ENCODE measurements around the gene CSNK2B. TPM values are rescaled to one million over a fixed set of nuclear protein-coding genes. Genes with fewer than 3 reads are reported as not detected.
A peak's percentile ranks its signal among the peaks of the same experiment; 100 is the strongest.

The CSNK2B gene
- total and polyA plus RNA-seq, 9 of the 15 experiments (the other 6 are each of a cell fraction or from before 2014, with no cell fraction given): 120 to 1,126 (median 529) TPM

- 0 out of 4 replicates have a peak, but pooled peaks of 1 of the 2 experiments have one; percentile 55 for TF ChIP-seq KDM4B (IDR thresholded peaks at IDR 0.05; ENCODE audit: borderline replicate concordance in 2 of 2, low read depth in 1 of 2)
- TF ChIP-seq ETV1 (tag; conservative IDR thresholded peaks at IDR 0.05; ENCODE audit: low read depth): no peak
- TF ChIP-seq ZNF143 (CRISPR knock-in tag; IDR thresholded peaks at IDR 0.05): peak; percentile 56; the same call in 1 of the 2 replicates
- TF ChIP-seq FOXP4 (CRISPR knock-in tag; IDR thresholded peaks at IDR 0.05; ENCODE audit: borderline replicate concordance): 0 out of 2 replicates have a peak, but pooled peaks have one; percentile 42
- no peak for TF ChIP-seq MLX (CRISPR knock-in tag; conservative IDR thresholded peaks at IDR 0.05)
- TF ChIP-seq ZNF699 (CRISPR knock-in tag; IDR thresholded peaks at IDR 0.05; ENCODE audit: insufficient replicate concordance): no peak
- TF ChIP-seq ELF4 (CRISPR knock-in tag; IDR thresholded peaks at IDR 0.05): no peak
- no peak; a peak in 1 of 4 replicates for TF ChIP-seq MAZ (CRISPR knock-in tag; conservative IDR thresholded peaks at IDR 0.05 in 1 of 2, IDR thresholded peaks at IDR 0.05 in 1 of 2)
- TF ChIP-seq SP1 (CRISPR knock-in tag; IDR thresholded peaks at IDR 0.05): no peak
- no peak for TF ChIP-seq ZNF165 (CRISPR knock-in tag; IDR thresholded peaks at IDR 0.05; ENCODE audit: borderline replicate concordance)
- TF ChIP-seq NR2C1 (IDR thresholded peaks at IDR 0.05): no peak
- no peak for TF ChIP-seq NR2C1 (tag; IDR thresholded peaks at IDR 0.05)
- no peak for TF ChIP-seq POLR2A (conservative IDR thresholded peaks at IDR 0.05)
- no peak for TF ChIP-seq CREB3L1 (IDR thresholded peaks at IDR 0.05; ENCODE audit: borderline replicate concordance, low read depth)
- TF ChIP-seq ZBTB34 (CRISPR knock-in tag; IDR thresholded peaks at IDR 0.05): no peak
- TF ChIP-seq NR3C1 (CRISPR knock-in tag; IDR thresholded peaks at IDR 0.05): no peak
- no peak for TF ChIP-seq SMARCA5 (IDR thresholded peaks at IDR 0.05)
- no peak; the same call in 1 of the 2 replicates for TF ChIP-seq MED1 (CRISPR knock-in tag; IDR thresholded peaks at IDR 0.05; ENCODE audit: borderline replicate concordance)
- TF ChIP-seq ATF2 (CRISPR knock-in tag; IDR thresholded peaks at IDR 0.05): no peak
- no peak for TF ChIP-seq DPF2 (IDR thresholded peaks at IDR 0.05)
- TF ChIP-seq PYGO2 (tag; IDR thresholded peaks at IDR 0.05): no peak
- TF ChIP-seq ZBTB17 (CRISPR knock-in tag; IDR thresholded peaks at IDR 0.05): no peak
These were observed 36.0 kb downstream of the CSNK2B start (continued) for GRCh38 chr6:31701666-31702404.
